ENCODE measurements around the gene MED15.

The MED15 gene

GRCh38 chr22:20584029-20584871 lies 76.8 kb downstream of the MED15 start:
- Histone ChIP-seq H3K4me1 (ENCODE audit: control insufficient read depth in 2 of 2, insufficient read depth in 2 of 2, low read length in 2 of 2) (no peaks in the 10 kb centered on the region), H3K9ac (ENCODE audit: low read depth in 1 of 2, low read length in 2 of 2) (no peak overlapping the region), H3K27ac (ENCODE audit: low read depth in 2 of 2, low read length in 2 of 2) (no peak overlapping the region), H3K9me3 (ENCODE audit: control insufficient read depth in 2 of 2, low read length in 2 of 2) (no peaks in the 10 kb centered on the region), H3K36me3 (ENCODE audit: control insufficient read depth in 2 of 2, insufficient read depth in 2 of 2, low read length in 2 of 2) (peaks cover 57 to 64% of the 10 kb centered on the region in 2 donors), H3K27me3 (ENCODE audit: control insufficient read depth in 2 of 2, insufficient read depth in 2 of 2, low read length in 2 of 2) (no peaks in the 10 kb centered on the region), H3K4me3 (ENCODE audit: low read length in 2 of 2) (no peak overlapping the region)

- peaks cover 51 to 56% of the 10 kb centered on the region in 2 donors for H3K36me3 ChIP-seq (ENCODE audit: control insufficient read depth in 2 of 2, insufficient read depth in 2 of 2, low read length in 2 of 2)
- H3K27me3 ChIP-seq (ENCODE audit: control insufficient read depth in 2 of 2, insufficient read depth in 2 of 2, low read length in 2 of 2) = no peaks in the 10 kb centered on the region
- H3K9me3 ChIP-seq (ENCODE audit: control insufficient read depth in 2 of 2, low read length in 2 of 2) = no peaks in the 10 kb centered on the region
- H3K4me3 ChIP-seq (ENCODE audit: low read length in 2 of 2) = no peak overlapping the region
- H3K4me1 ChIP-seq (ENCODE audit: control insufficient read depth in 2 of 2, insufficient read depth in 2 of 2, low read length in 2 of 2) = no peaks in the 10 kb centered on the region
- H3K27ac ChIP-seq (ENCODE audit: low read depth in 2 of 2, low read length in 2 of 2) = no peak overlapping the region
- no peak overlapping the region for H3K9ac ChIP-seq (ENCODE audit: low read depth in 1 of 2, low read length in 2 of 2)
Observed at GRCh38 chr22:20584872-20585638, 77.6 kb downstream of the MED15 start.

- H3K9ac ChIP-seq (ENCODE audit: low read depth in 1 of 2, low read length in 2 of 2) = no peak overlapping the region
- no peak overlapping the region for H3K27ac ChIP-seq (ENCODE audit: low read depth in 2 of 2, low read length in 2 of 2)
- no peaks in the 10 kb centered on the region for H3K27me3 ChIP-seq (ENCODE audit: control insufficient read depth in 2 of 2, insufficient read depth in 2 of 2, low read length in 2 of 2)
- H3K4me1 ChIP-seq (ENCODE audit: control insufficient read depth in 2 of 2, insufficient read depth in 2 of 2, low read length in 2 of 2) = no peaks in the 10 kb centered on the region
- peaks cover 45 to 55% of the 10 kb centered on the region in 2 donors for H3K36me3 ChIP-seq (ENCODE audit: control insufficient read depth in 2 of 2, insufficient read depth in 2 of 2, low read length in 2 of 2)
- no peak overlapping the region for H3K4me3 ChIP-seq (ENCODE audit: low read length in 2 of 2)
- no peaks in the 10 kb centered on the region for H3K9me3 ChIP-seq (ENCODE audit: control insufficient read depth in 2 of 2, low read length in 2 of 2)
Observed at GRCh38 chr22:20585639-20586402, 78.4 kb downstream of the MED15 start.

GRCh38 chr22:20586403-20586745 lies 79.0 kb downstream of the MED15 start:
- no peak overlapping the region for H3K9ac ChIP-seq (ENCODE audit: low read depth in 1 of 2, low read length in 2 of 2)
- no peak overlapping the region for H3K27ac ChIP-seq (ENCODE audit: low read depth in 2 of 2, low read length in 2 of 2)
- no peaks in the 10 kb centered on the region for H3K4me1 ChIP-seq (ENCODE audit: control insufficient read depth in 2 of 2, insufficient read depth in 2 of 2, low read length in 2 of 2)
- H3K36me3 ChIP-seq (ENCODE audit: control insufficient read depth in 2 of 2, insufficient read depth in 2 of 2, low read length in 2 of 2) = peaks cover 45 to 51% of the 10 kb centered on the region in 2 donors
- H3K27me3 ChIP-seq (ENCODE audit: control insufficient read depth in 2 of 2, insufficient read depth in 2 of 2, low read length in 2 of 2) = no peaks in the 10 kb centered on the region
- H3K4me3 ChIP-seq (ENCODE audit: low read length in 2 of 2) = no peak overlapping the region
- H3K9me3 ChIP-seq (ENCODE audit: control insufficient read depth in 2 of 2, low read length in 2 of 2) = no peaks in the 10 kb centered on the region

- Histone ChIP-seq H3K27ac (ENCODE audit: low read depth in 2 of 2, low read length in 2 of 2) (no peak overlapping the region), H3K9ac (ENCODE audit: low read depth in 1 of 2, low read length in 2 of 2) (no peak overlapping the region), H3K4me3 (ENCODE audit: low read length in 2 of 2) (no peak overlapping the region), H3K4me1 (ENCODE audit: control insufficient read depth in 2 of 2, insufficient read depth in 2 of 2, low read length in 2 of 2) (no peaks in the 10 kb centered on the region), H3K36me3 (ENCODE audit: control insufficient read depth in 2 of 2, insufficient read depth in 2 of 2, low read length in 2 of 2) (peaks cover 44 to 45% of the 10 kb centered on the region in 2 donors), H3K27me3 (ENCODE audit: control insufficient read depth in 2 of 2, insufficient read depth in 2 of 2, low read length in 2 of 2) (no peaks in the 10 kb centered on the region), H3K9me3 (ENCODE audit: control insufficient read depth in 2 of 2, low read length in 2 of 2) (no peaks in the 10 kb centered on the region)
Observed at GRCh38 chr22:20587206-20587958, 80.0 kb downstream of the MED15 start.

- Histone ChIP-seq H3K36me3 (ENCODE audit: control insufficient read depth in 2 of 2, insufficient read depth in 2 of 2, low read length in 2 of 2) (peaks cover 36 to 38% of the 10 kb centered on the region in 2 donors), H3K9ac (ENCODE audit: low read depth in 1 of 2, low read length in 2 of 2) (no peak overlapping the region), H3K9me3 (ENCODE audit: control insufficient read depth in 2 of 2, low read length in 2 of 2) (no peaks in the 10 kb centered on the region), H3K4me3 (ENCODE audit: low read length in 2 of 2) (no peak overlapping the region), H3K27ac (ENCODE audit: low read depth in 2 of 2, low read length in 2 of 2) (no peak overlapping the region), H3K4me1 (ENCODE audit: control insufficient read depth in 2 of 2, insufficient read depth in 2 of 2, low read length in 2 of 2) (no peaks in the 10 kb centered on the region), H3K27me3 (ENCODE audit: control insufficient read depth in 2 of 2, insufficient read depth in 2 of 2, low read length in 2 of 2) (no peaks in the 10 kb centered on the region)
Observed at GRCh38 chr22:20588092-20588842, 80.9 kb downstream of the MED15 start.

- H3K27ac ChIP-seq (ENCODE audit: low read depth in 2 of 2, low read length in 2 of 2) = no peak overlapping the region
- no peaks in the 10 kb centered on the region for H3K27me3 ChIP-seq (ENCODE audit: control insufficient read depth in 2 of 2, insufficient read depth in 2 of 2, low read length in 2 of 2)
- H3K4me1 ChIP-seq (ENCODE audit: control insufficient read depth in 2 of 2, insufficient read depth in 2 of 2, low read length in 2 of 2) = no peaks in the 10 kb centered on the region
- no peaks in the 10 kb centered on the region for H3K9me3 ChIP-seq (ENCODE audit: control insufficient read depth in 2 of 2, low read length in 2 of 2)
- no peak overlapping the region for H3K9ac ChIP-seq (ENCODE audit: low read depth in 1 of 2, low read length in 2 of 2)
- peaks cover 29 to 31% of the 10 kb centered on the region in 2 donors for H3K36me3 ChIP-seq (ENCODE audit: control insufficient read depth in 2 of 2, insufficient read depth in 2 of 2, low read length in 2 of 2)
- H3K4me3 ChIP-seq (ENCODE audit: low read length in 2 of 2) = no peak overlapping the region
Observed at GRCh38 chr22:20588843-20589581, 81.6 kb downstream of the MED15 start.

- Histone ChIP-seq H3K27me3 (ENCODE audit: control insufficient read depth in 2 of 2, insufficient read depth in 2 of 2, low read length in 2 of 2) (no peaks in the 10 kb centered on the region), H3K36me3 (ENCODE audit: control insufficient read depth in 2 of 2, insufficient read depth in 2 of 2, low read length in 2 of 2) (peaks cover 20 to 22% of the 10 kb centered on the region in 2 donors), H3K4me1 (ENCODE audit: control insufficient read depth in 2 of 2, insufficient read depth in 2 of 2, low read length in 2 of 2) (no peaks in the 10 kb centered on the region), H3K9ac (ENCODE audit: low read depth in 1 of 2, low read length in 2 of 2) (no peak overlapping the region), H3K9me3 (ENCODE audit: control insufficient read depth in 2 of 2, low read length in 2 of 2) (no peaks in the 10 kb centered on the region), H3K27ac (ENCODE audit: low read depth in 2 of 2, low read length in 2 of 2) (no peak overlapping the region), H3K4me3 (ENCODE audit: low read length in 2 of 2) (no peak overlapping the region)
Observed at GRCh38 chr22:20589614-20590476, 82.4 kb downstream of the MED15 start.

Data from mucosa of rectum (tissue), 2 donors.